HEK293 (cell line): ENCODE data around the gene NAALADL2.

ENCODE experiments used
- CTCF ChIA-PET: fragments of 350-600 bp; formaldehyde crosslinking; extraction: SDS; loops from one replicate; lab custom pipeline; 2021; ENCODE audit warnings: antibody characterized with exemption; lab: Yijun Ruan, JAX
- POLR2A ChIA-PET: fragments of 300-600 bp; formaldehyde crosslinking; extraction: SDS; loops from one replicate; lab custom pipeline; 2020; ENCODE audit warnings: antibody characterized with exemption, inconsistent platforms; lab: Yijun Ruan, JAX
- H3K27ac ChIP-seq: fragments of 200-500 bp; sonication (Bioruptor generic); 2 replicates; pipeline ENCODE4 v1.5.1; 2014; ENCODE audit warnings: low read depth, low read length, control low read depth, inconsistent platforms; ENCODE audit errors: extremely low read depth
- H3K36me3 ChIP-seq, 2 experiments: fragments of 200-500 bp in 1 of 2; sonication (Bioruptor generic) in 1 of 2; 1 replicate in 1 of 2; 2 replicates in 1 of 2; pipeline ENCODE4 v1.5.1; 2014 to 2017; ENCODE audit warnings: inconsistent platforms in 2 of 2, low read length in 2 of 2; ENCODE audit not compliant: control insufficient read depth in 2 of 2, insufficient read depth in 1 of 2
- H3K4me1 ChIP-seq: fragments of 200-500 bp; sonication (Bioruptor generic); 2 replicates; pipeline ENCODE4 v1.5.1; 2014; ENCODE audit warnings: mild to moderate bottlenecking, low read length, inconsistent platforms; ENCODE audit not compliant: control insufficient read depth, insufficient read depth
- H3K4me3 ChIP-seq: 2 replicates; pipeline ENCODE4 v1.5.1; 2011; ENCODE audit warnings: low read depth, mild to moderate bottlenecking, control low read depth, low read length, moderate library complexity
- H3K9me3 ChIP-seq: fragments of 200-500 bp; sonication (Bioruptor generic); 2 replicates; pipeline ENCODE4 v1.5.1; 2014; ENCODE audit warnings: low read depth, low read length, inconsistent platforms; ENCODE audit not compliant: control insufficient read depth, insufficient read depth
- AEBP2 ChIP-seq: fragments of 450-650 bp; formaldehyde crosslinking; IDR thresholded peaks from 2 replicates; pipeline ENCODE4 v1.5.1; 2016; ENCODE audit warnings: missing biosample characterization, missing genetic modification characterization, borderline replicate concordance
- BCL6B ChIP-seq: fragments of 450-650 bp; formaldehyde crosslinking; IDR thresholded peaks from 2 replicates; pipeline ENCODE4 v1.5.1; 2017; ENCODE audit warnings: missing biosample characterization, missing genetic modification characterization
- GFI1B ChIP-seq: fragments of 450-650 bp; formaldehyde crosslinking; IDR thresholded peaks from 2 replicates; pipeline ENCODE4 v1.5.1; 2016; ENCODE audit warnings: missing biosample characterization, missing genetic modification characterization
- HOXA7 ChIP-seq: sonication (generic); formaldehyde crosslinking; IDR thresholded peaks from 2 replicates; pipeline ENCODE4 v1.8.1; 2022; ENCODE audit warnings: missing genetic modification reagents, borderline replicate concordance
- KLF10 ChIP-seq: fragments of 450-650 bp; IDR thresholded peaks from 2 replicates; pipeline ENCODE4 v1.5.1; 2018; ENCODE audit warnings: missing biosample characterization, mild to moderate bottlenecking, missing genetic modification characterization
- KLF8 ChIP-seq: fragments of 450-650 bp; formaldehyde crosslinking; IDR thresholded peaks from 2 replicates; pipeline ENCODE4 v1.5.1; 2016; ENCODE audit warnings: missing biosample characterization, missing genetic modification characterization
- MZF1 ChIP-seq: fragments of 450-650 bp; formaldehyde crosslinking; IDR thresholded peaks from 2 replicates; pipeline ENCODE4 v1.5.1; 2017; ENCODE audit warnings: missing biosample characterization, missing genetic modification characterization, borderline replicate concordance
- OSR2 ChIP-seq: fragments of 450-650 bp; formaldehyde crosslinking; IDR thresholded peaks from 2 replicates; pipeline ENCODE4 v1.5.1; 2016; ENCODE audit warnings: missing biosample characterization, missing genetic modification characterization
- OVOL3 ChIP-seq: fragments of 450-650 bp; formaldehyde crosslinking; IDR thresholded peaks from 2 replicates; pipeline ENCODE4 v1.5.1; 2016; ENCODE audit warnings: missing biosample characterization, missing genetic modification characterization
- SALL2 ChIP-seq: fragments of 450-650 bp; formaldehyde crosslinking; IDR thresholded peaks from 2 replicates; pipeline ENCODE4 v1.5.0; 2017; ENCODE audit warnings: missing biosample characterization, mild to moderate bottlenecking, missing genetic modification characterization, borderline replicate concordance
- SP3 ChIP-seq: fragments of 450-650 bp; formaldehyde crosslinking; IDR thresholded peaks from 2 replicates; pipeline ENCODE4 v1.5.1; 2016; ENCODE audit warnings: missing biosample characterization, missing genetic modification characterization
- ZBTB8A ChIP-seq: fragments of 450-650 bp; formaldehyde crosslinking; IDR thresholded peaks from 2 replicates; pipeline ENCODE4 v1.5.1; 2016; ENCODE audit warnings: missing biosample characterization, missing genetic modification characterization
- ZFHX2 ChIP-seq: fragments of 450-650 bp; formaldehyde crosslinking; conservative IDR thresholded peaks from 2 replicates; pipeline ENCODE4 v1.5.1; 2016; ENCODE audit warnings: missing biosample characterization, missing genetic modification characterization
- ZNF146 ChIP-seq: fragments of 450-650 bp; formaldehyde crosslinking; IDR thresholded peaks from 2 replicates; pipeline ENCODE4 v1.5.1; 2016; ENCODE audit warnings: missing biosample characterization, missing genetic modification characterization
- ZNF155 ChIP-seq: fragments of 450-650 bp; formaldehyde crosslinking; IDR thresholded peaks from 2 replicates; pipeline ENCODE4 v1.5.1; 2016; ENCODE audit warnings: missing biosample characterization, missing genetic modification characterization
- ZNF157 ChIP-seq: fragments of 450-650 bp; formaldehyde crosslinking; IDR thresholded peaks from 2 replicates; pipeline ENCODE4 v1.5.1; 2016; ENCODE audit warnings: missing biosample characterization, missing genetic modification characterization
- ZNF174 ChIP-seq: fragments of 450-650 bp; formaldehyde crosslinking; IDR thresholded peaks from 2 replicates; pipeline ENCODE4 v1.5.0; 2017; ENCODE audit warnings: missing biosample characterization, mild to moderate bottlenecking, missing genetic modification characterization
- ZNF221 ChIP-seq: fragments of 450-650 bp; formaldehyde crosslinking; IDR thresholded peaks from 2 replicates; pipeline ENCODE4 v1.5.1; 2017; ENCODE audit warnings: missing biosample characterization, missing genetic modification characterization, borderline replicate concordance
- ZNF24 ChIP-seq: fragments of 450-650 bp; formaldehyde crosslinking; IDR thresholded peaks from 2 replicates; pipeline ENCODE4 v1.5.1; 2016; ENCODE audit warnings: missing biosample characterization, missing genetic modification characterization
- ZNF280C ChIP-seq: fragments of 450-650 bp; formaldehyde crosslinking; IDR thresholded peaks from 2 replicates; pipeline ENCODE4 v1.5.1; 2016; ENCODE audit warnings: missing biosample characterization, missing genetic modification characterization
- ZNF292 ChIP-seq: fragments of 450-650 bp; formaldehyde crosslinking; IDR thresholded peaks from 2 replicates; pipeline ENCODE4 v1.5.1; 2016; ENCODE audit warnings: low read depth, missing biosample characterization, missing genetic modification characterization, borderline replicate concordance
- ZNF561 ChIP-seq: fragments of 450-650 bp; IDR thresholded peaks from 2 replicates; pipeline ENCODE4 v1.5.1; 2018; ENCODE audit warnings: missing biosample characterization, missing genetic modification characterization, borderline replicate concordance
- ZNF596 ChIP-seq: fragments of 450-650 bp; IDR thresholded peaks from 2 replicates; pipeline ENCODE4 v1.5.0; 2018; ENCODE audit warnings: missing biosample characterization, mild to moderate bottlenecking, missing genetic modification characterization, moderate library complexity
- ZNF639 ChIP-seq: fragments of 450-650 bp; formaldehyde crosslinking; IDR thresholded peaks from 2 replicates; pipeline ENCODE4 v1.5.1; 2016; ENCODE audit warnings: missing biosample characterization, missing genetic modification characterization
- ZNF791 ChIP-seq: fragments of 450-650 bp; formaldehyde crosslinking; IDR thresholded peaks from 2 replicates; pipeline ENCODE4 v1.5.1; 2016; ENCODE audit warnings: missing biosample characterization, missing genetic modification characterization
- ZNF843 ChIP-seq: fragments of 450-650 bp; formaldehyde crosslinking; IDR thresholded peaks from 2 replicates; pipeline ENCODE4 v1.5.1; 2016; ENCODE audit warnings: missing biosample characterization, missing genetic modification characterization

The NAALADL2 gene

GRCh38 chr3:175073219-175073905 is 214.2 kb downstream of the NAALADL2 start:
- H3K27ac ChIP-seq = no peak overlapping the region
- TF ChIP-seq KLF8 (tag by site-specific recombination) (no peak), ZNF791 (tag by site-specific recombination) (no peak), ZNF280C (tag by site-specific recombination) (no peak), SALL2 (tag by site-specific recombination) (no peak), ZNF221 (tag by site-specific recombination) (no peak), ZNF596 (tag by site-specific recombination) (no peak)
- TF ChIP-seq, all 188 proteins: peak for 0
- Histone ChIP-seq H3K4me1 (no peaks in the 10 kb centered on the region), H3K36me3 (no peaks in the 10 kb centered on the region), H3K4me3 (no peak overlapping the region), H3K9me3 (no peaks in the 10 kb centered on the region)
- CTCF ChIA-PET = no interaction called here
- POLR2A ChIA-PET = no interaction called here

- ChIA-PET CTCF (interaction anchor here (0.6 kb wide), 1 partner anchor 108 kb away, joined by 3 read pairs; no protein-coding TSS in a partner anchor), POLR2A (no interaction called here)
- Histone ChIP-seq H3K4me1 (no peaks in the 10 kb centered on the region), H3K27ac (no peak overlapping the region), H3K36me3 (no peaks in the 10 kb centered on the region), H3K9me3 (no peaks in the 10 kb centered on the region), H3K4me3 (no peak overlapping the region)
- no peak for TF ChIP-seq OSR2 (tag by site-specific recombination)
- no peak for TF ChIP-seq ZNF639 (tag by site-specific recombination)
- TF ChIP-seq ZNF24 (tag by site-specific recombination) = no peak
- TF ChIP-seq ZNF157 = no peak
Observed at GRCh38 chr3:175075269-175075668, 216.1 kb downstream of the NAALADL2 start.

GRCh38 chr3:175077216-175077615 is 218.1 kb downstream of the NAALADL2 start:
- CTCF ChIA-PET = no interaction called here
- TF ChIP-seq ZNF843 (tag by site-specific recombination) (no peak), HOXA7 (no peak), MZF1 (tag by site-specific recombination) (no peak), SP3 (tag by site-specific recombination) (no peak), ZNF157 (no peak), ZFHX2 (tag by site-specific recombination) (no peak), ZNF174 (tag by site-specific recombination) (no peak), OVOL3 (no peak), AEBP2 (no peak), BCL6B (no peak), ZNF561 (no peak), ZNF155 (tag by site-specific recombination) (no peak), ZNF146 (tag by site-specific recombination) (no peak), ZBTB8A (tag by site-specific recombination) (no peak), KLF10 (tag by site-specific recombination) (no peak), GFI1B (tag by site-specific recombination) (no peak), ZNF24 (tag by site-specific recombination) (no peak), ZNF292 (no peak)
- TF ChIP-seq, all 188 proteins: peak for 0
- POLR2A ChIA-PET = no interaction called here
- Histone ChIP-seq H3K9me3 (no peaks in the 10 kb centered on the region), H3K4me3 (no peak overlapping the region), H3K27ac (no peak overlapping the region), H3K4me1 (no peaks in the 10 kb centered on the region), H3K36me3 (no peaks in the 10 kb centered on the region)
